ENCODE data around the gene NFIC.

The NFIC gene

DNA sequence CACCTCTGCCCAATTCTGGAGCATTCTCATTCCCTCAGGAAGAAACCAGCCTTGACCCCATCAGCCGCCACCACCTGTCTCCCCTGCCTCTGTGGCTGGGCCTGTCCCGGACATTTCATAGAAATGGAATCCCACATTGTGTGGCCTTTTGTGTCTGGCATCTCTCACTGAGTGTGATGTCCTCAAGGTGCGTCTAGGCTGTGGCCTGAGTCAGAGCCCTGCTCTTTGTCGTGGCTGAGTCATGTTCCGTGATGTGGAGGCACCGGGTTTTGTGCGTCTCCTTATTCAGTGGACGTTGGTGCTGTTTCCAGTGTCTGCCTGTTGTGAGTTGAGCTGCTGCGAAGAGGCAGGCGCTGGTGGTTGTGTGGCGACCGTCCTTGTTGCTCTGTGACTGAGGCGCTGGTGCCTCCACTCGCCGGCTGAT is 143.2 kb downstream of the NFIC start:
- DNase-seq = no peak
- Histone ChIP-seq H3K27ac (ENCODE audit: low read length) (no peak overlapping the region), H3K4me3 (ENCODE audit: low read length) (no peak overlapping the region), H3K9me3 (replicated peaks; ENCODE audit: insufficient read depth, low read length) (no peaks in the 10 kb centered on the region), H2AFZ (ENCODE audit: low read length) (no peak overlapping the region), H3K4me1 (ENCODE audit: low read length) (peaks cover 6% of the 10 kb centered on the region), H3K27me3 (replicated peaks; ENCODE audit: insufficient read depth, low read length) (no peaks in the 10 kb centered on the region), H3K9me2 (replicated peaks; ENCODE audit: insufficient read depth, low read length) (no peaks in the 10 kb centered on the region), H4K20me1 (ENCODE audit: insufficient read depth, low read length) (no peaks in the 10 kb centered on the region), H3K4me2 (ENCODE audit: low read depth, low read length) (no peak overlapping the region), H3F3A (ENCODE audit: insufficient read depth, low read length) (no peaks in the 10 kb centered on the region), H3K9ac (ENCODE audit: low read length) (no peak overlapping the region), H3K36me3 (replicated peaks; ENCODE audit: insufficient read depth, low read length) (no peaks in the 10 kb centered on the region), H3K79me2 (ENCODE audit: low read length) (peaks cover 83% of the 10 kb centered on the region)
- TF ChIP-seq EZH2phosphoT487 (IDR thresholded peaks at IDR 0.05; ENCODE audit: low read length) = no peak
- no peak for TF ChIP-seq EZH2 (optimal IDR thresholded peaks at IDR 0.05; ENCODE audit: low read depth, low read length)
- TF ChIP-seq, protein P1, sequence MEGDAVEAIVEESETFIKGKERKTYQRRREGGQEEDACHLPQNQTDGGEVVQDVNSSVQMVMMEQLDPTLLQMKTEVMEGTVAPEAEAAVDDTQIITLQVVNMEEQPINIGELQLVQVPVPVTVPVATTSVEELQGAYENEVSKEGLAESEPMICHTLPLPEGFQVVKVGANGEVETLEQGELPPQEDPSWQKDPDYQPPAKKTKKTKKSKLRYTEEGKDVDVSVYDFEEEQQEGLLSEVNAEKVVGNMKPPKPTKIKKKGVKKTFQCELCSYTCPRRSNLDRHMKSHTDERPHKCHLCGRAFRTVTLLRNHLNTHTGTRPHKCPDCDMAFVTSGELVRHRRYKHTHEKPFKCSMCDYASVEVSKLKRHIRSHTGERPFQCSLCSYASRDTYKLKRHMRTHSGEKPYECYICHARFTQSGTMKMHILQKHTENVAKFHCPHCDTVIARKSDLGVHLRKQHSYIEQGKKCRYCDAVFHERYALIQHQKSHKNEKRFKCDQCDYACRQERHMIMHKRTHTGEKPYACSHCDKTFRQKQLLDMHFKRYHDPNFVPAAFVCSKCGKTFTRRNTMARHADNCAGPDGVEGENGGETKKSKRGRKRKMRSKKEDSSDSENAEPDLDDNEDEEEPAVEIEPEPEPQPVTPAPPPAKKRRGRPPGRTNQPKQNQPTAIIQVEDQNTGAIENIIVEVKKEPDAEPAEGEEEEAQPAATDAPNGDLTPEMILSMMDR (IDR thresholded peaks at IDR 0.05; ENCODE audit: low read length) = no peak

DNA sequence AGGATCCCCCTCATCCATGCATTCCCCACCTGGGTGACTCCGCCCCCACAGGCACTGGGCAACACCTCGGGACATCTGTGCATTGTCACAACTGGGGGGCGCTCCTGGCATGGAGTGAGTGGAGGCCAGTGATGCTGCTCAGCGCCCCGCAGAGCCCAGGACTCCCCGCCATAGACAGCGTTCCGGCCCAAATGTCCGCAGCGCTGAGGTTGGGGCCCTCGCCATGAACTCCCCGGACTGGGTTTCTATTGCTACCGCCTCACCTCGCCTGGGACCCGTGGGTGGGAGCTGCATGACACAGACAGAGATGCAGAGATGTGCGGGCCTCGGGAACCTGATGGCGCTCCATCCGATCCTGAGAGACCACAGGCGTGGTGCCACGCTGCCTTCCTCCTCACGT is 144.3 kb downstream of the NFIC start:
- H4K20me1 ChIP-seq (ENCODE audit: insufficient read depth, low read length) = no peaks in the 10 kb centered on the region
- no peaks in the 10 kb centered on the region for H3K36me3 ChIP-seq (replicated peaks; ENCODE audit: insufficient read depth, low read length)
- H3K4me3 ChIP-seq (ENCODE audit: low read length) = no peak overlapping the region
- peaks cover 6% of the 10 kb centered on the region for H3K4me1 ChIP-seq (ENCODE audit: low read length)
- H3K9me2 ChIP-seq (replicated peaks; ENCODE audit: insufficient read depth, low read length) = no peaks in the 10 kb centered on the region
- DNase-seq = no peak
- H3K27me3 ChIP-seq (replicated peaks; ENCODE audit: insufficient read depth, low read length) = no peaks in the 10 kb centered on the region
- H3K79me2 ChIP-seq (ENCODE audit: low read length) = peaks cover 94% of the 10 kb centered on the region
- H2AFZ ChIP-seq (ENCODE audit: low read length) = no peak overlapping the region
- H3K9ac ChIP-seq (ENCODE audit: low read length) = no peak overlapping the region
- H3K4me2 ChIP-seq (ENCODE audit: low read depth, low read length) = no peak overlapping the region
- H3F3A ChIP-seq (ENCODE audit: insufficient read depth, low read length) = no peaks in the 10 kb centered on the region
- TF ChIP-seq EZH2 (optimal IDR thresholded peaks at IDR 0.05; ENCODE audit: low read depth, low read length) (no peak), EZH2phosphoT487 (IDR thresholded peaks at IDR 0.05; ENCODE audit: low read length) (no peak)
- TF ChIP-seq, protein P1 (IDR thresholded peaks at IDR 0.05; ENCODE audit: low read length) = no peak
- no peak overlapping the region for H3K27ac ChIP-seq (ENCODE audit: low read length)
- H3K9me3 ChIP-seq (replicated peaks; ENCODE audit: insufficient read depth, low read length) = no peaks in the 10 kb centered on the region

DNA sequence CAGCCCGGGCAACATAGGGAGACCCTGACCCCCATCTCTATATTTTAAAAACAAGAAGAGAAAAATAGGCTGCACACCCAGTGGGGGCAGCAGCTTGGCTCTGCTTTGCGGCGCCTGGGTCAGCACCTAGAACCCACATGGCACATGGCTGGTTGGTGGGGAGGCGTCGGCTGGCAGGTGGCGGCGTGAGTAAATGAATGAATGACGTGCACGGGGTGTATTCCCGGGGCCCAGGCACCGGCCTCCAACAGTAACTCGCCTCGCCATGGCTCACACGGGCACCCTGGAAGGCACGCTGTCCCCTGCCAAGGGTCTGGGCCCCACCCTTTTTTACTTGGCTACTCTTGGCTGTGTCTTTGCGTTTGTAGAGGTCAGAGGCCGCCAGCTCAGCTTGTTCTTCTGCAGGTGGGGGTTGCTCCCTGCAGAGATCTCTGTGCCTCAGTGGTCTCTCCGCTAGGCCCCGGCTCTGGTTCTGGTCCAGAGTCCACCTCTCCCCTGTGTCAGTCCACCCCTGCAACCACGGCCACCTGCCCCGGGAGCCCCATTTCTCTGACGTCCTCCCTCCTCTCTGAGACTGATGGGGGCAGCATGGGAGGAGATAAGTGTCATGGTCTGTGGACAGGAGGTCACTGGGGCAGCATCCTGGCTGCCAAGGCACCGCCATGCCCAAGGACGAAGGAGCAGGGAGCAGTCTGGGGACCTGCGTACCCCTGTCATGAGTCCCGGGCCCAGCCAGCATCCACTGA is 145.3 kb downstream of the NFIC start:
- H3K27me3 ChIP-seq (replicated peaks; ENCODE audit: insufficient read depth, low read length) = no peaks in the 10 kb centered on the region
- no peak overlapping the region for H3K9ac ChIP-seq (ENCODE audit: low read length)
- H2AFZ ChIP-seq (ENCODE audit: low read length) = no peak overlapping the region
- no peaks in the 10 kb centered on the region for H3K9me3 ChIP-seq (replicated peaks; ENCODE audit: insufficient read depth, low read length)
- TF ChIP-seq EZH2phosphoT487 (IDR thresholded peaks at IDR 0.05; ENCODE audit: low read length) (no peak), EZH2 (optimal IDR thresholded peaks at IDR 0.05; ENCODE audit: low read depth, low read length) (no peak)
- TF ChIP-seq, protein P1 (IDR thresholded peaks at IDR 0.05; ENCODE audit: low read length) = no peak
- no peak overlapping the region for H3K27ac ChIP-seq (ENCODE audit: low read length)
- no peaks in the 10 kb centered on the region for H4K20me1 ChIP-seq (ENCODE audit: insufficient read depth, low read length)
- peaks cover 6% of the 10 kb centered on the region for H3K4me1 ChIP-seq (ENCODE audit: low read length)
- no peaks in the 10 kb centered on the region for H3F3A ChIP-seq (ENCODE audit: insufficient read depth, low read length)
- no peak for DNase-seq
- H3K4me2 ChIP-seq (ENCODE audit: low read depth, low read length) = no peak overlapping the region
- H3K4me3 ChIP-seq (ENCODE audit: low read length) = no peak overlapping the region
- H3K36me3 ChIP-seq (replicated peaks; ENCODE audit: insufficient read depth, low read length) = no peaks in the 10 kb centered on the region
- peaks cover 100% of the 10 kb centered on the region for H3K79me2 ChIP-seq (ENCODE audit: low read length)
- no peaks in the 10 kb centered on the region for H3K9me2 ChIP-seq (replicated peaks; ENCODE audit: insufficient read depth, low read length)

Data from MM.1S (cell line).